Fibroblast of lung (primary cell): Measurements from ENCODE around the gene TUBGCP6. TPM values are rescaled to one million over a fixed set of nuclear protein-coding genes. Genes with fewer than 3 reads are reported as not detected.
A peak's percentile ranks its signal among the peaks of the same experiment; 100 is the strongest.
"Not testable (repeated sequence)": the region's sequence is repeated elsewhere in the genome, so short reads cannot be mapped to it uniquely, and the experiment has no call there.

Experiments
- DNase-seq, 2 donors: peaks; one replicate each; pipeline versions ENCODE4 v3.0.0 to v3.0.0-alpha.2; 2010; ENCODE audit warnings: low read depth in 2 of 2
- H2AFZ ChIP-seq: 2 replicates; pipeline ENCODE4 v1.5.1; 2012; ENCODE audit warnings: low read length, control low read depth, inconsistent platforms
- H3K27ac ChIP-seq: 2 replicates; pipeline ENCODE4 v1.5.1; 2011; ENCODE audit warnings: low read length, control low read depth; ENCODE audit not compliant: insufficient read depth
- H3K27me3 ChIP-seq: 2 replicates; pipeline ENCODE4 v1.5.1; 2011; ENCODE audit warnings: mild to moderate bottlenecking, low read length; ENCODE audit not compliant: control insufficient read depth, insufficient read depth
- H3K36me3 ChIP-seq: 2 replicates; pipeline ENCODE4 v1.5.1; 2011; ENCODE audit warnings: low read length; ENCODE audit not compliant: control insufficient read depth, insufficient read depth
- H3K4me1 ChIP-seq: 2 replicates; pipeline ENCODE4 v1.5.1; 2011; ENCODE audit warnings: low read length; ENCODE audit not compliant: control insufficient read depth, insufficient read depth; ENCODE audit errors: extremely low read depth
- H3K4me2 ChIP-seq: 2 replicates; pipeline ENCODE4 v1.5.1; 2011; ENCODE audit warnings: low read length, control low read depth; ENCODE audit not compliant: insufficient read depth; ENCODE audit errors: extremely low read depth
- H3K4me3 ChIP-seq, 4 experiments: fragments of 200-600 bp in 1 of 4; sonication (generic) in 1 of 4; replicated peaks in 1 of 4; 2 replicates each; pipeline ENCODE4 v1.5.1; 2011 to 2016; ENCODE audit warnings: low read length in 4 of 4, low read depth in 3 of 4, mild to moderate bottlenecking in 3 of 4, control low read depth in 2 of 4, inconsistent platforms in 1 of 4, mixed read lengths in 1 of 4; ENCODE audit not compliant: insufficient read depth in 1 of 4; ENCODE audit errors: control extremely low read depth in 1 of 4
- H3K79me2 ChIP-seq: 2 replicates; pipeline ENCODE4 v1.5.1; 2012; ENCODE audit warnings: mild to moderate bottlenecking, low read length, inconsistent platforms; ENCODE audit not compliant: control insufficient read depth, insufficient read depth
- H3K9ac ChIP-seq: 2 replicates; pipeline ENCODE4 v1.5.1; 2011; ENCODE audit warnings: mild to moderate bottlenecking, low read length, control low read depth; ENCODE audit not compliant: insufficient read depth
- H3K9me3 ChIP-seq: 2 replicates; pipeline ENCODE4 v1.5.1; 2012; ENCODE audit warnings: low read depth, low read length; ENCODE audit not compliant: control insufficient read depth, insufficient read depth
- H4K20me1 ChIP-seq: 2 replicates; pipeline ENCODE4 v1.5.1; 2011; ENCODE audit warnings: low read length; ENCODE audit not compliant: control insufficient read depth, insufficient read depth; ENCODE audit errors: extremely low read depth
- CTCF ChIP-seq, 2 donors: IDR thresholded peaks in 1 of 2; conservative IDR thresholded peaks in 1 of 2; 1 replicate in 1 of 2; 2 replicates in 1 of 2; pipeline ENCODE4 v1.5.1; 2011 to 2012; ENCODE audit warnings: low read length in 2 of 2, control low read depth in 1 of 2, inconsistent platforms in 1 of 2, low read depth in 1 of 2, mild to moderate bottlenecking in 1 of 2
- EZH2 ChIP-seq: IDR thresholded peaks from 2 replicates; pipeline ENCODE4 v1.5.1; 2012; ENCODE audit warnings: low read length, control low read depth, mild to moderate bottlenecking; ENCODE audit errors: missing control alignments
- polyA plus RNA-seq, 2 donors: library from polyadenylated mRNA; depleted of rRNA in 1 of 2; stranded (reverse) in 1 of 2; unstranded in 1 of 2; fragments of >200 nt; gene quantifications; 2 replicates each; pipeline ENCODE4 v1.2.1, GENCODE V29; 2011 to 2012; ENCODE audit warnings: missing spikeins in 1 of 2
- total RNA-seq: library from RNA; depleted of rRNA; stranded (reverse); fragments of >200 nt; gene quantifications from 2 replicates; pipeline ENCODE4 v1.2.1, GENCODE V29; 2014

TUBGCP6 gene
- total and polyA plus RNA-seq, 2 donors (not counting 1 experiment from before 2014, with no cell fraction given): 6.7 to 23.8 TPM

GRCh38 chr22:50169774-50170341, 75.0 kb downstream of the TUBGCP6 start:
- Histone ChIP-seq H3K9me3 (no peaks in the 10 kb centered on the region), H3K79me2 (no peaks in the 10 kb centered on the region), H3K4me3 (peak overlapping the region in 1 of 4 experiments; percentile 42), H3K4me1 (no peaks in the 10 kb centered on the region), H4K20me1 (no peaks in the 10 kb centered on the region), H3K27ac (no peak overlapping the region), H3K27me3 (peaks cover 13% of the 10 kb centered on the region), H3K36me3 (no peaks in the 10 kb centered on the region), H3K4me2 (peak overlapping the region; percentile 35), H3K9ac (peak overlapping the region; percentile 42), H2AFZ (no peak overlapping the region)
- peak in 1 of 2 donors; percentile 9 for DNase-seq
- TF ChIP-seq CTCF (conservative IDR thresholded peaks at IDR 0.05 in 1 of 2, IDR thresholded peaks at IDR 0.05 in 1 of 2; ENCODE audit: low read depth in 1 of 2, low read length in 2 of 2) (no peak), EZH2 (no peak)

- H4K20me1 ChIP-seq: no peaks in the 10 kb centered on the region
- no peaks in the 10 kb centered on the region for H3K36me3 ChIP-seq
- H2AFZ ChIP-seq: no peak overlapping the region
- H3K27me3 ChIP-seq: peaks cover 13% of the 10 kb centered on the region
- TF ChIP-seq CTCF (conservative IDR thresholded peaks at IDR 0.05 in 1 of 2, IDR thresholded peaks at IDR 0.05 in 1 of 2; ENCODE audit: low read depth in 1 of 2, low read length in 2 of 2): no peak
- TF ChIP-seq EZH2: peak; percentile 90
- H3K9ac ChIP-seq: no peak overlapping the region
- no peaks in the 10 kb centered on the region for H3K9me3 ChIP-seq
- no peak overlapping the region for H3K27ac ChIP-seq
- H3K4me1 ChIP-seq: no peaks in the 10 kb centered on the region
- H3K4me2 ChIP-seq: no peak overlapping the region
- H3K4me3 ChIP-seq: no peak overlapping the region
- H3K79me2 ChIP-seq: no peaks in the 10 kb centered on the region
- no peak for DNase-seq
Observed at GRCh38 chr22:50169181-50169759, 75.6 kb downstream of the TUBGCP6 start.

- not testable (repeated sequence) for H3K4me1 ChIP-seq, DNase-seq, H3K79me2 ChIP-seq
Observed at GRCh38 chr22:50168490-50169180, 76.2 kb downstream of the TUBGCP6 start.

More at GRCh38 chr22:50168490-50169180, 76.2 kb downstream of the TUBGCP6 start:
- H3K4me2 ChIP-seq, H2AFZ ChIP-seq, H3K27ac ChIP-seq, H3K9me3 ChIP-seq, H4K20me1 ChIP-seq, H3K36me3 ChIP-seq, H3K4me3 ChIP-seq, H3K9ac ChIP-seq: not testable (repeated sequence)
- H3K27me3 ChIP-seq: peaks cover 13% of the 10 kb centered on the region
